ENCODE measurements around the gene LDLRAD4.

LDLRAD4 gene

DNA sequence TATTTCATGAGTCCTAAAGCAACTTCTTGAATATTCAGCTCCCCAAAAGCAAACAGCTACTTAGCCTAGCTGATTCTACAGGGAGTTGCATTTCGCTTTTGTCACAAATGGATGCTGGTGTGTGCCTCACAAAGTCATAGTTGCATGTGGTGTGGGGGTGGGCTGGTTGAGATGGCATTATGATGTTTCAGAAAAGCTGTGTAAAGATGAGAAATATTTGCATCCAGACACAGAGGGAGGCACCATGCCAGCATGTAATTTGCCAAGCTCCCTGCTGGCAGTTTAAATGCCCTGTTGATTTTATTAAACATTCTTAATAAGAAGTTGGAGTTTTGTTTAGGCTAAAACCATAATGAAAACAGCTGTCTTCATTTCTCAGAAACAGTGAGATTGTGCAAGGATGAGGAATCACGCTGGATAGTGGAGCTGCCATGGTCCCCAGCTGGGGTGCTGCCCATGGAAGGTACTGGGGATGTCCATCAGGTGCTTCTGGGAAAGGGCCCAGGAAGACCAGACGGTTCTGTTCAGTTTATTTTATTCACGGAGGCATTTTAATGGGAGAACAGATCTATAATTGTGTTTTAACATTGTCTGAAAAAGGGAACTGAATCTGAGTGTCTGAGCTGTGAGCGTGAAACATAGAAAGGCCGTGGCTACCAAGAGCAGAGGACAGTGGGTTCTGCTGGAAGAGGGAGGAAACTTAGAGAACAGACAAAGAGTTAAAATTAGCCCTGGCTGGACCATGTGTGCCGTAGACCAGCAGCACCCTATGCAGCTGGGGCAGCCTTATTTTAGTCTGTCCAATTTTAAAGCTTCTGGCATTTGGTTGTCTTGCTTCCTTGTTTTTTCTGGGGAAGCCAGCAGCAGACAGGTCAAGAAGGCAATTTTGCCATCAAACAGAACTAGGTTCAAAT lies 330.7 kb downstream of the LDLRAD4 start:
- Mint-ChIP-seq H3K4me1 (peaks cover 15% of the 10 kb centered on the region), H3K27me3 (no peaks in the 10 kb centered on the region), H3K27ac (no peak overlapping the region), H3K9me3 (no peaks in the 10 kb centered on the region), H3K36me3 (peaks cover 12% of the 10 kb centered on the region), H3K4me3 (no peak overlapping the region)

DNA sequence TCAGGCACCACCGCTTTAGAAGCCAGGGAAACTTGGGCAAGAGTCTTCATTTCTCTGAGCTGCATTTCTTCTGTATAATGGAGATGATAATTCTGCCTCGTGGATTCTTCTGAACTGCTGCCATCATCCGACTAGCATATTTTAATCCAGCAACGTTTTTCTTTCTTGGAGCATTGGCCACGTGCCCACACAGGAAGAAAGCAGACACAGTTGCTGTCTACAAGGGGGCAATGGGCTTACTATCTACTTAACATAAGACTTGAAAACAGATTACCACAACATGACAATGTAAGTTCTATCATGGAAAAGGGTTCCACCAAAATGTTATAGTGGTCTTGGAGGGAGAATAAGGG lies 331.3 kb downstream of the LDLRAD4 start:
- H3K9me3 Mint-ChIP-seq, result no peaks in the 10 kb centered on the region
- peak overlapping the region; percentile 48 for H3K27ac Mint-ChIP-seq
- H3K36me3 Mint-ChIP-seq, result peaks cover 9% of the 10 kb centered on the region
- peaks cover 15% of the 10 kb centered on the region for H3K4me1 Mint-ChIP-seq
- no peak overlapping the region for H3K4me3 Mint-ChIP-seq
- no peaks in the 10 kb centered on the region for H3K27me3 Mint-ChIP-seq

DNA sequence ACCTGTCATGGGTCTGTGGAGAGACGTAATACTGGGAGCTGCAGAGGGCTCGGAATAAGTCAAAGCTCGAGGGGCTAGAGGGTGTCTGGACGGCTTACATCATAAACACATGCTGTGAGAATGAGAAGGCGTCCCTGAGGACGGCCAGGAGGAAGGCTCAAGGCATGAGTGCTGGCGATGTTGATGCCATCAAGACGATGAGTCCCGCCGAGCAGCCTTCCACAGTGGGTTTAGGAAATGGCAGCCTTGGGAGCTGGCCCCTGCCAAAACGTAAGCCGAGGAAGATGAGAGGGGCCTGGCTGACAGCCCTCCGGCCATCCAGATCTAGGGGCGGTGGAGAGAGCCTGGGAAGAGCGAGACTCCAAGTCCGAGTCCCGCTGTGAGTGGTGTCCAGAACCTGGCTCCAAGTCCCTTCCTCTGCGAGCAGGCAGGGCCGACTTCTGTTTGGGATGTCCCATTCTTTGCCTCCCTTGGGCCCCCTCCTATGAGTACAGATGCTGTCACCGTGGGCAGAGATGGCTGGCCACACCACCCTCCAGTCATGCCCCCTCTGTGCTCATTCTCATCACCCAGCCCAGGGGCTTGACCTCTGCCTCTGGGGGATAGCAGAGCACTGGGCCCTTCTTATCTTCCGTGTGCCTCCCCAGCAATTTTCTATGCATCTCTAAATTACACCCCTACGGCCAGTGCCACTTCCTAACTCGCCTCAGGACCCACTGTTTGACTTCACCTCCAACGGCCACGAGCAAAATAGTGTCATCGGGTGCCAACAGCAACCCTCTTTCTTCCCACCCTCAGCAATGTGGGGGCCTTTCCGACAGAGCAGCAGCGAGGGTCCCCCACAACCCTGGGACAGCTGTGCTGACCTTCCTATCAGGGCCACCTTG lies 332.1 kb downstream of the LDLRAD4 start:
- Mint-ChIP-seq H3K27me3 (no peaks in the 10 kb centered on the region), H3K27ac (peak overlapping the region; percentile 48), H3K4me3 (no peak overlapping the region), H3K4me1 (peaks cover 15% of the 10 kb centered on the region), H3K36me3 (peaks cover 9% of the 10 kb centered on the region), H3K9me3 (no peaks in the 10 kb centered on the region)

DNA sequence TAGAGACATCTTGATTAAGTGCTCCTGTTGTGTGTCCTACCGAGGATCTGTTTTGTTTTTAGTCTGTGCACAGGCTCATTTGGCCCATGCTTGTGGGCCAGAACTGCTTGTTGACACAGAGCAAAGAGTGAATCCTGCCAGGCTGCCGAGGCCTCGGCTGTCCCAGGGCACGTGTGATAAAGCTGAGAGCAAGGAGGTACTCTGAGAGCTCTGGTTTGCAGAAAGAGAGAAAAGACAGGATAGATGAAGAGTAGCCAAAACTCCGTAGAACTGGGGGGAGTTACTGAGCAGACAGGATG lies 332.7 kb downstream of the LDLRAD4 start:
- Mint-ChIP-seq H3K27ac (peak overlapping the region; percentile 4), H3K9me3 (no peaks in the 10 kb centered on the region)

DNA sequence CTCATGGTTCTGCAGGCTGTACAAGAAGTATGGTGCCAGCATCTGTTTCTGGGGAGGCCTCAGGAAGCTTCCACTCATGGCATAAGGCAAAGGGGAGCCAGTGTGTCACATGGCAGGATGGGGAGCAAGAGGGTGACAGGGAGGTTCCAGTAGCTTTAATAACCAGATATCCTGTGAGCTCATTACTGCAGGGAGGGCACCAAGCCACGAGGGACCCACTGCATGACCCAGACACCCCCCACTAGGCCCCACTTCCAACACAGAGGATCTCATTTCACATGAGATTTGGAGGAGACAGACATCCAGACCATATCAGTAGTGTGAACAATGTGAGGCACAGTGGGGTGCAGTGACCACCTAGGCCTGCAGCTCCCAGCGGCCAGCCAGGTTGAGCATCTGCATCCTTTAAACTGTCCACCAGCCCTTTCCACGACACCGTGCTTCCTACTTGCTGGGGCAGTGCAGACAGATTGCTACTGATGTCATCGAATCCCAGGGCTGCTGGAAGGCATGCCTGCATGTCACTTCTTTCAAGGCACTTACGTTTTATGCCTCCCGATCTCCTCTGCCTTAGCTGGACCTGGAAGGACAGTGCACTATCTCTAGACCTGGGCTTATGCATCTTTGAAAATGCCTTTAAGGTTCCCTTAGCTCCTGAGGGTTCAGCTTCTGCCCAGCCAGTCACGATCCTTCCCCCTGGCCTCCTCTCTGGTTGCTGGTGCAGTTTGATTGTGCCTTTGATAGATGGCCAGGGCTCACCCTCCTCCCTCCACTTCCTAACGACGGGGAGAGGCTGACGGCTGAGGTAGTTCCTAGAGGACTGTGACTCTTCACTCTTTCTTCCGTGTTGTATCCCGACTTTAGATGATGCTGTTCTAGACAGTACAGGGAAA lies 333.5 kb downstream of the LDLRAD4 start:
- H3K27me3 Mint-ChIP-seq, result no peaks in the 10 kb centered on the region
- H3K27ac Mint-ChIP-seq, result peak overlapping the region; percentile 56
- no peak overlapping the region for H3K4me3 Mint-ChIP-seq
- H3K36me3 Mint-ChIP-seq, result peaks cover 9% of the 10 kb centered on the region
- peaks cover 15% of the 10 kb centered on the region for H3K4me1 Mint-ChIP-seq
- H3K9me3 Mint-ChIP-seq, result no peaks in the 10 kb centered on the region

More for the DNA sequence above, 332.7 kb downstream of the LDLRAD4 start:
- H3K27me3 Mint-ChIP-seq, result no peaks in the 10 kb centered on the region
- peaks cover 15% of the 10 kb centered on the region for H3K4me1 Mint-ChIP-seq
- H3K36me3 Mint-ChIP-seq, result peaks cover 9% of the 10 kb centered on the region
- no peak overlapping the region for H3K4me3 Mint-ChIP-seq

DNA sequence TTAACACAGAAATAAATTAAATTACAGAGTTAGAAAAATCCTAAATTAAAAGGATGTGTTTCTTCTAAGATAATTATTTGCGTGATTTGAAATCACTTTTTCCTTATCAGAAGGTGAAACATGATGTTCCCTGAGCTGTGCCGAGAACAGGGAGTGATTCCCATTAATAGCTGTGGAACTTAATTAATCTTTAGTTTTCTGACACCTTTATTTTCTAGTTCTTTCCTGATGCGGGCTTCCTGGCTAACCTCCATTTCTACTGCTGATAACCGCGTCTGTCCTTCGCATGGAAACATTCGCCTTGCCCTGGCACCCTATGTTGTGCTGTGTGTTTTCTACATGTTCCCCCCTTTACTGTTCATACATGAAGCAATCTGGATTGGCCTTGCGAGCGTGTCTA lies 334.9 kb downstream of the LDLRAD4 start:
- H3K9me3 Mint-ChIP-seq, result no peaks in the 10 kb centered on the region
- H3K27me3 Mint-ChIP-seq, result no peaks in the 10 kb centered on the region
- no peak overlapping the region for H3K27ac Mint-ChIP-seq
- H3K36me3 Mint-ChIP-seq, result peaks cover 6% of the 10 kb centered on the region
- peaks cover 20% of the 10 kb centered on the region for H3K4me1 Mint-ChIP-seq
- no peak overlapping the region for H3K4me3 Mint-ChIP-seq

DNA sequence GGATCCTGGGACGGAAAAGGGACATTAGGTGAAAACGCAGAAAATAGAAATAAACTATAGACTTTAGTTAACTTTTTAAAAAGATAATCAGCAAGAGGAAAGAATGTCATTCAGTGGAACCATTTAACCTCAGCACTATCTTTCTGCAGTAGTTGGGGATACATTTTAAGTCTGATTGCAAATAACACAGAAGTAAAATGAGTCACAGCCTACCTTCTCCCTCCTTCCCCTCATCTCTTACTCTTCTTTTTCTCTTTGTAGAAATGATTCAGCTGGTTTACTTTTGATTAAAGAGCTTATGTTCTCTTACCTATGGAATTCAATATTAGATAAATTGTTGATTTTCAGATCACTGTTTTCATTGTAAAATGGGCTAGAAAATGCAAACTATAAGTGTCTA lies 336.6 kb downstream of the LDLRAD4 start:
- H3K9me3 Mint-ChIP-seq, result no peaks in the 10 kb centered on the region
- H3K27ac Mint-ChIP-seq, result peak overlapping the region; percentile 52
- peaks cover 18% of the 10 kb centered on the region for H3K4me1 Mint-ChIP-seq
- no peak overlapping the region for H3K4me3 Mint-ChIP-seq
- H3K36me3 Mint-ChIP-seq, result peaks cover 5% of the 10 kb centered on the region
- no peaks in the 10 kb centered on the region for H3K27me3 Mint-ChIP-seq

DNA sequence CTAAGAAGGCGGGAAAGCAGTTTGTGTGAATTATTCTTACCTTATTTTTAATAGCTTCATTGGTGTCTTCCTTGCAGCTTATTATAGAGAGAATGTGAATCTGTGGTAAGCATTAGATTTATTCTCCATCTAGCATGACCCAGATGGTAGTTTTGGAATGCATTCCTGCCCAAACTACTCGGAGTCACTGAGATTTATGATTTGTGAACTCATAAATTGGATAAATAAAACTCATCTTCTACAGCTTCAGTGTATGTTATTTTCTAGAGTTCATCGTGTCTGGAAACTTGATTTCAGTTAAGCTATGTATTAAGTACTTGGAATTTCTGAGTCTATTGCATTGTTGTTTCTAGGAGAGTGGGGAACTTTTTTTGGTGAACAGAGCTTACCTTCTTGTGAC lies 337.3 kb downstream of the LDLRAD4 start:
- Mint-ChIP-seq H3K27ac (peak overlapping the region; percentile 9), H3K9me3 (no peaks in the 10 kb centered on the region), H3K36me3 (peaks cover 4% of the 10 kb centered on the region), H3K4me1 (peaks cover 15% of the 10 kb centered on the region), H3K4me3 (no peak overlapping the region), H3K27me3 (no peaks in the 10 kb centered on the region)

DNA sequence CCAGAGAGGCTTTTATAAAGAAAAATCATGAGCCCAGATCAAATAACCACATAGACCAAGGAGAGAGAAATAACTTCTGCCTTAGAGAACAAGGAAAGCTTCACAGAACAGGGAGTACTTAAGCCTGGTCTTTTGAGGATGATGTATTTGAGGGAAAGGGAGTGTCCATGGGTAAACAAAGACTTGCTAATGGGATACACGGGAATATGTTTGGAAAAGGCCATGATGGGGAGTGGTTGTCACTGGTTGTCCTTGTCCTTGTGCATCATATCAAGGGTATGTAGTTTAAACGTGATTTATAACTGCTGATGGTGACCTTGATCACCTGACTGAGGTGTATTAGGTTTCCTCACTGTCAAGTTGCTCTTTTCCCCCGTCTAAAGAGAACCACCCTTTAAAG lies 337.9 kb downstream of the LDLRAD4 start:
- H3K36me3 Mint-ChIP-seq, result no peaks in the 10 kb centered on the region
- no peak overlapping the region for H3K4me3 Mint-ChIP-seq
- H3K27me3 Mint-ChIP-seq, result no peaks in the 10 kb centered on the region
- peaks cover 15% of the 10 kb centered on the region for H3K4me1 Mint-ChIP-seq
- H3K9me3 Mint-ChIP-seq, result no peaks in the 10 kb centered on the region
- no peak overlapping the region for H3K27ac Mint-ChIP-seq

DNA sequence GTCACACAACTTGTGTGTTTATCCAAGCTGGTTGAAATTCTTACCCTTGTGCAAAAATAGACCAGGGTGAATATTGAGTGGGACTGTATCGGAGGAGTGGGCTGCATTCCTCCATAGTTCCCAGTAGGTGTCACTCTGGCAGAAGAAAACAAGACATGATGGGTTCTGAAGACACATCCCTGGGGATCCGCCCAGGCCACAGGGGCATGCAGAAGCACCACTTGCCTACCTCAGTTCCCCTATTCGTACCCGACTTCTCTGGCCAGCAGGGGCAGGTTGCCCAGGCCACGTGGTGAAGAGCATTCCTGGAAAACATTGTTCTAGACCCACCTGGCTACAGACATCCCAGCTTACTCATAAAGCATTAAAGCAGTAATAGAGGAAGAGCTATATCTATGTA lies 339.6 kb downstream of the LDLRAD4 start:
- Mint-ChIP-seq H3K27me3 (no peaks in the 10 kb centered on the region), H3K27ac (peak overlapping the region; percentile 17), H3K4me1 (peaks cover 29% of the 10 kb centered on the region), H3K4me3 (no peak overlapping the region), H3K36me3 (peaks cover 5% of the 10 kb centered on the region), H3K9me3 (no peaks in the 10 kb centered on the region)

DNA sequence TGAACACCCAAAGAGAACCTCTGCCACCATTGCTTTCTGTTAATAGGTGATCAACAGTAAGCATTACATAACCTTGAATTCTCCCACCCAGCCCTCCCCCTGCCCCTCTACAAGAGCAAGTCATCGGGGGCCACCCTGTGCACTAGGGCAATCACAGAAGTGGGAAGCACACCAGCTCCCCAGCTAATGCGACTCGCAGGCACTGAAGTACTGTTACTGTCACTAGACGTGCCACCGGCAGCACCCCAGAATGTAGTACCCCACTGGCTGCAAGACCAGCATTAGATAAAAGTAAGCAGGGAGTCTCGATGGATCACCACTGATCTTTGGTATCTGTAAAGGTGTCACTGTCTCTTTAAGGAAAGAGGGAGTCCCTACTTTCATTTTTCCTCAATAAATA lies 340.2 kb downstream of the LDLRAD4 start:
- H3K27me3 Mint-ChIP-seq, result no peaks in the 10 kb centered on the region
- H3K27ac Mint-ChIP-seq, result no peak overlapping the region
- peaks cover 33% of the 10 kb centered on the region for H3K4me1 Mint-ChIP-seq
- no peaks in the 10 kb centered on the region for H3K9me3 Mint-ChIP-seq
- H3K4me3 Mint-ChIP-seq, result no peak overlapping the region
- H3K36me3 Mint-ChIP-seq, result peaks cover 6% of the 10 kb centered on the region

DNA sequence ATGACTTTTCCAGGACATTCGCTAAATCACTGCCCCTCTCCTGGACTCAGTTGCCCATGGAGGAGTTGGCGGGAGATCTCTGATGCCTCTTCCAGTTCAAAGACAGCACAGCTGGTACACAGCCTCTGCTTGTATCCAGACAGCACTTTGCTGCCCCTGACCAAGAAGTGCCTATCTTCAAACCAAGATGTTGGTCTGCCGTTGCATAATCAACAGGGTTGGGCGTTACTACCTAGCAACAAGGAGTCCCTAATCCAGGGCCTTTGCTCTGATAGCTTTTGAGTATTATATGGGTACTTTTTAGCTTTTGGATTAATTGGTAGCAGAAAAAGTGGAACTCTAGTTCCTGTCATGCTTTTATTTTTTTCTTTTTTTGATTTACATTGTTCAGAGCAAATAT lies 341.2 kb downstream of the LDLRAD4 start:
- Mint-ChIP-seq H3K27ac (no peak overlapping the region), H3K36me3 (peaks cover 6% of the 10 kb centered on the region), H3K4me3 (no peak overlapping the region), H3K4me1 (peaks cover 35% of the 10 kb centered on the region), H3K9me3 (no peaks in the 10 kb centered on the region), H3K27me3 (no peaks in the 10 kb centered on the region)

DNA sequence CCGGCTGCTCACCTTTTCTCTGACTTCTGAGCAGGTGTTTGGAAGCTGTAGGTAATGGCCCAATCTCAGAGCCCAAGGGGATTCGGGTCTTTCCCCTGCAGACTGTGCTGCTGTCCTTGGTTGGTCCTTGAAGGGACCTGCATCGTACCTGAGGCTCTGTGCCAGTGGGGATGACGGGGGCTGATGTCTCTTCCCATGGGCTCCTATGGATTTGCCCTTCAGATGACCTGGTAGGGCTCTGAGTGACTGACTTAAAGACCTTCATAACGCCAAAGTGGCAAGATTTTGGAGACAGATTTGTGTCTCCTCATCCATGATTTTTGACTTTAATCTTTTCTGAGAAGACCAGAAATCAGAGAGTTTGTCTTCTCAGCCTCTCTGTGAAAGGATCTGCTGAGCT lies 341.7 kb downstream of the LDLRAD4 start:
- Mint-ChIP-seq H3K4me1 (peaks cover 37% of the 10 kb centered on the region), H3K4me3 (no peak overlapping the region), H3K27me3 (no peaks in the 10 kb centered on the region), H3K27ac (no peak overlapping the region), H3K36me3 (peaks cover 6% of the 10 kb centered on the region), H3K9me3 (no peaks in the 10 kb centered on the region)

DNA sequence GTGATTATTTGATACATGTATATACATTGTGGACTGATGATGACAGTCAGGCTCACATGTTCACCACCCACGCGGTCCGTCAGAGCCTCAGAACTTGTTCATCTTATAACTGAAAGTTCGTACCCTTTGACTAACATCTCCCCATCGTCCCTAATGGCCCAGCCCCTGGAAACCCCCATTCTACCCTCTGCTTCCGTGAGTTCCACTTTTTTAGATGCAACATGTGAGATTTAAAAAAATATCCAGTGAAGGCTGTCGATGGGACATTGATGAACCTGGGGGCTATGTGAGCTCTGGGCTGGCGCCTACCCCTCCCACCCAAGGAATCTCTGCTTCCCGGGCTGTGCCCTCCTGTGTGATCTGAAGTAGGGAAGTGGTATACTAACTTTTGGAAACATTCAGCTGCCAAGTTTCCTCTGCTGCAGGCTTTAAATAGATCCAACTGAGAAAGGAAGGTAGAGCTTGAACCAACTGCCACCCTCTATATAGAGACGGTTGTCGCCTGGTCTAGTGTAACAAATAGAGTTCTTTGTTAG lies 344.0 kb downstream of the LDLRAD4 start:
- peak overlapping the region; percentile 78 for H3K4me3 Mint-ChIP-seq
- H3K4me1 Mint-ChIP-seq, result peaks cover 47% of the 10 kb centered on the region
- no peaks in the 10 kb centered on the region for H3K9me3 Mint-ChIP-seq
- H3K27me3 Mint-ChIP-seq, result no peaks in the 10 kb centered on the region
- peak overlapping the region; percentile 93 for H3K27ac Mint-ChIP-seq
- H3K36me3 Mint-ChIP-seq, result peaks cover 6% of the 10 kb centered on the region

DNA sequence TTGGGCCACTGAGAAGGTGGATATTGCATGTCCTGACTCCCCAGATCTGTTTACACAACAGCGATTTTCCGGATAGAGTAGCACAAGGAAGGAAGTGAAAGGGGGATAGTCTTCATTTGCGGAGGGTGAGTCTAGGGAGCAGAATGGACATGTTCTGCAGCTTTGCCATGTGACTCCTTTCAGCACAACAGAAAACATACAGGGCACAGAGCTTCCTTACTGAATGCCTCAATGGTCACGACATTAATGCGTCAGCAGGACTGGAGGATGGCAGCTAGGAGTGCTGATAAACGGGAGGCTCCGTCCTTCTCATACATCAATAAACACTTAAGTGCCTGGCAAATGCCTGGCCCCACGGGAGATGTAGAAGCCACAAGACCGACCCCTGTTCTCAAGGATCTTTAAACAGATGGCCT lies 344.8 kb downstream of the LDLRAD4 start:
- peaks cover 6% of the 10 kb centered on the region for H3K36me3 Mint-ChIP-seq
- H3K9me3 Mint-ChIP-seq, result no peaks in the 10 kb centered on the region
- H3K4me3 Mint-ChIP-seq, result peak overlapping the region; percentile 24
- peaks cover 46% of the 10 kb centered on the region for H3K4me1 Mint-ChIP-seq
- H3K27me3 Mint-ChIP-seq, result no peaks in the 10 kb centered on the region
- H3K27ac Mint-ChIP-seq, result peak overlapping the region; percentile 26
